ENCODE measurements around the gene GALC.
A peak's percentile ranks its signal among the peaks of the same experiment; 100 is the strongest.

GALC gene

DNA sequence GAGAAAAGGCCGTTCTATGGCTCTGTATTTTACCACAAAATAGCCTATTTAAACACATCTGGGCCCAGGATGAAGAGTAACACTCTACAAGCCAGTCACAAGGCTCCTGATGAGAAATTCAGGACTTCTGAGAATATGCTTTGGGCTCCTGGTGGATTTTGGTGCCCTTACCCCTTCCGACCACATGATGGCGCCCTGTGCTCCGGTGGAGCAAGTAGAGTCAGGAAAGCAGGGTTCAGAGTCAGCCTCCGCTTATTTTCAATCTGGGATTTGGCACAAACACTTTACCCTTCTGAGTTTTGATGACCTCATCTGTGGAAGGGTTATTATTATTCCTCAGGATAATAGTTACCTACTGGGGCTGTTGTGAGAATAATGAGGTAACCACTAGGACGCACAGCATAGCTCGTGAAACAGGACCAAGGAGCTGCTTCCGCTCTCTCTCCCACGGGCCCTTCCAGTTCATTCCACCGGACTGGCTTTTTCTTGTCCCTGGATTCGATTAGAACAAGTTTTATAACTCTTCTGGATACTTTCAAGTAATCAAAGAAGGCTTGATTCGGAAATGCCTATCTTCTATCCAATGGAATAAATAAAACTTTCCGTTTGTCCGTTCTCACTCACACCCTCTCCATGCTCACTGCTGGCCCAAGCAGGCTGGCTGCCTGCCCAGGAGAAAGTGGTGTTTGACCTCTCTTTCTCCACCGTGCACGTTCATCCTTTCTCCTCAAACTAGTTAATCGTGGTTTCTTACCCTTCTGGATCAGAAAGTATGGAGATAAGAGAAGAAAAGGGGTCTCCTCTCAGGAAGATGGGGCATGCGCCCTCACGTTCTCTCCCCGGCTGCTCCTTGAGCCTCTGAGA, 104.6 kb downstream of the GALC start:
- TF ChIP-seq, protein P1, sequence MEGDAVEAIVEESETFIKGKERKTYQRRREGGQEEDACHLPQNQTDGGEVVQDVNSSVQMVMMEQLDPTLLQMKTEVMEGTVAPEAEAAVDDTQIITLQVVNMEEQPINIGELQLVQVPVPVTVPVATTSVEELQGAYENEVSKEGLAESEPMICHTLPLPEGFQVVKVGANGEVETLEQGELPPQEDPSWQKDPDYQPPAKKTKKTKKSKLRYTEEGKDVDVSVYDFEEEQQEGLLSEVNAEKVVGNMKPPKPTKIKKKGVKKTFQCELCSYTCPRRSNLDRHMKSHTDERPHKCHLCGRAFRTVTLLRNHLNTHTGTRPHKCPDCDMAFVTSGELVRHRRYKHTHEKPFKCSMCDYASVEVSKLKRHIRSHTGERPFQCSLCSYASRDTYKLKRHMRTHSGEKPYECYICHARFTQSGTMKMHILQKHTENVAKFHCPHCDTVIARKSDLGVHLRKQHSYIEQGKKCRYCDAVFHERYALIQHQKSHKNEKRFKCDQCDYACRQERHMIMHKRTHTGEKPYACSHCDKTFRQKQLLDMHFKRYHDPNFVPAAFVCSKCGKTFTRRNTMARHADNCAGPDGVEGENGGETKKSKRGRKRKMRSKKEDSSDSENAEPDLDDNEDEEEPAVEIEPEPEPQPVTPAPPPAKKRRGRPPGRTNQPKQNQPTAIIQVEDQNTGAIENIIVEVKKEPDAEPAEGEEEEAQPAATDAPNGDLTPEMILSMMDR (IDR thresholded peaks at IDR 0.05; ENCODE audit: control extremely low read depth, extremely low read depth, low read depth, missing control alignments), result peak; percentile 48
- ChIA-PET CTCF (interaction anchor here (1.0 to 1.7 kb wide), 3 partner anchors 10 to 21 kb away, joined by 3 to 5 read pairs (median 3); no protein-coding TSS in a partner anchor), POLR2A (no interaction called here)
- no peak for DNase-seq (ENCODE audit: extremely low spot score)

DNA sequence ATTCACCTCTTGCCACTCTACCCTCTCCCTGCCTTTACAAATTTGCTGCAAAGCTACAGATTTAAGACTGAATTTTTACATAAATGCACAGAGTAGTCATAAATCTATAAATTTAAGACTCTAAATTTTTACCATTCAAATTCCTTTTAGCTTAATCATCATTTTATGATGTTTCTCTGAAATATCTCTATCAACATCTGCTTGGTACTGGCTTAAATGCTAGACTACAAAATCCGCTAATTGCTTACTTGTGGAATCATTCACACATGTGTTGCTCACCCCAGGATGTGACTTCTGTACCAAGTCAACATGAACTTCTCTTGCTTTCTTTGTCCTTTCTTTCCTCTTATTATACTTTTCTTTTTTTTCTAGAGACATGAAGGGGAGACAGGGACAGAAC, 109.2 kb downstream of the GALC start:
- DNase-seq (ENCODE audit: extremely low spot score), result no peak
- CTCF ChIA-PET, result interaction anchor here (1.0 to 1.6 kb wide), 4 partner anchors 9 to 79 kb away, joined by 3 to 4 read pairs (median 4); no protein-coding TSS in a partner anchor
- TF ChIP-seq, protein P1 (IDR thresholded peaks at IDR 0.05; ENCODE audit: control extremely low read depth, extremely low read depth, low read depth, missing control alignments), result no peak
- POLR2A ChIA-PET, result no interaction called here

Measured in GM10248 (cell line).